ENCODE results near the gene CIC.
A peak's percentile ranks its signal among the peaks of the same experiment; 100 is the strongest.

- TF ChIP-seq EZH2 (optimal IDR thresholded peaks at IDR 0.05; ENCODE audit: low read depth, low read length) = no peak
- TF ChIP-seq CTCF (IDR thresholded peaks at IDR 0.05; ENCODE audit: low read length) = peak; percentile 91; the same call in 1 of the 2 replicates
- no peak for TF ChIP-seq EZH2phosphoT487 (IDR thresholded peaks at IDR 0.05; ENCODE audit: low read length)
These were observed 56.4 kb downstream of the CIC start, which contains the start of gene MEGF8 for GRCh38 chr19:42325308-42325895.
